WERI-Rb-1 (cell line): ENCODE results near the gene BLOC1S4.

Source experiments
- DNase-seq: peaks from one replicate; pipeline ENCODE4 v3.0.0-alpha.2; 2020
- H3K27ac ChIP-seq: fragments of 250-450 bp; sonication (Bioruptor Pico); 2 replicates; pipeline ENCODE4 v1.5.1; 2020; ENCODE audit warnings: mild to moderate bottlenecking, moderate library complexity
- H3K27me3 ChIP-seq: fragments of 250-450 bp; sonication (Bioruptor Pico); 2 replicates; pipeline ENCODE4 v1.5.1; 2021; ENCODE audit warnings: mild to moderate bottlenecking, low read depth, moderate library complexity; ENCODE audit not compliant: insufficient read depth, severe bottlenecking
- H3K36me3 ChIP-seq: fragments of 250-450 bp; sonication (Bioruptor Pico); 2 replicates; pipeline ENCODE4 v1.5.1; 2020; ENCODE audit warnings: mild to moderate bottlenecking, moderate library complexity
- H3K4me3 ChIP-seq: 2 replicates; pipeline ENCODE4 v1.5.1; 2011; ENCODE audit warnings: low read depth, mild to moderate bottlenecking, control low read depth, low read length
- H3K9me3 ChIP-seq: fragments of 250-450 bp; sonication (Bioruptor Pico); 2 replicates; pipeline ENCODE4 v1.5.1; 2021; ENCODE audit warnings: mild to moderate bottlenecking, moderate library complexity; ENCODE audit not compliant: severe bottlenecking
- CTCF ChIP-seq: IDR thresholded peaks from 2 replicates; pipeline ENCODE4 v1.5.1; 2011; ENCODE audit warnings: low read depth, mild to moderate bottlenecking, control low read depth, inconsistent platforms, low read length

Gene BLOC1S4

DNA sequence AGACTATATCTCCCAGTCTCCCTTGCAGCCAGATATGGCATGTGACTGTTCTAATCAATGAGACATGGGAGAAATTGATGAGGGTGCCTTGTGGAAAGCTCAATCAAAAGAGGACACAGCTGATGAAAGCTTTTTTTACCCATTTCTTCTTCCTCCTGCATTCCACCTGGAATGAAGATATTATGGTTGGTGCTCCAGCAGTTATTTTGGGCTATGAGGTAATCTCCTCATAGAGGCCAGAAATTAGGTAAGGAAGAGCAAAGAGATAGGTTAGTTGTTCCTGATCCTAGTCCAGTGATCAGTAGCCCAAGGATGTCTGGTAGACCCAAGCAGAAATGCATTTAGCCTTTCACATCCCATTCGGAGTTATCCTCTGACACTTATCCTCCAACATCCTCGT lies 49.7 kb downstream of the BLOC1S4 start:
- TF ChIP-seq CTCF, result no peak
- Histone ChIP-seq H3K9me3 (no peaks in the 10 kb centered on the region), H3K27ac (no peak overlapping the region), H3K36me3 (no peaks in the 10 kb centered on the region), H3K4me3 (no peak overlapping the region), H3K27me3 (no peaks in the 10 kb centered on the region)
- DNase-seq, result no peak
